GM19463 (cell line): ENCODE results near the gene SMAD2.
"Not testable (repeated sequence)": the region's sequence is repeated elsewhere in the genome, so short reads cannot be mapped to it uniquely, and the experiment has no call there.

Experiments used
- ATAC-seq: cut with Tn5 transposase; IDR thresholded peaks from one replicate; pipeline ENCODE4 v1.9.1; 2021; ENCODE audit warnings: mild to moderate bottlenecking, moderate library complexity; ENCODE audit not compliant: unreplicated experiment

Gene SMAD2

GRCh38 chr18:47799376-47799775, 131.1 kb downstream of the SMAD2 start:
- no peak for ATAC-seq

- ATAC-seq, result no peak
Observed at GRCh38 chr18:47798366-47798765, 132.1 kb downstream of the SMAD2 start.

- no peak for ATAC-seq
Observed at GRCh38 chr18:47797126-47797525, 133.3 kb downstream of the SMAD2 start.

DNA sequence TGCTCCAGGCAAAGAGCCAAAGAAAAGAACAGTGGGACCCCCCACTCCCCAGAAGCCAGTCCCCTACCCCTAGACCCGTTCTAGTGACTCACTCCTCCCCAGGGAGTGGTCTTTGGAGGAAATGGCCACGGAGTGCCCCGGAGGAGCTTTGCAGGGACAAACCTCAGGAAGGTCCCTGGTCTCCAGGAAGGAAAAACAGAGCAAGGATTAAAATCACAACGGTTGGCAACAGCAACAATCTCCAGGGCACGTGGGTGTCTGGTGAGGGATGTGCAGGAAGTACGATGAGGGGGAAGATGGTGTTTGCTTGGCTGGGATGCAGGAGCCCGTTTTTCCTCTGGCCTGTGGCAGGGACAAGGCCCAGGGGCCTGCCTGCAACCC, 135.0 kb downstream of the SMAD2 start:
- no peak for ATAC-seq

DNA sequence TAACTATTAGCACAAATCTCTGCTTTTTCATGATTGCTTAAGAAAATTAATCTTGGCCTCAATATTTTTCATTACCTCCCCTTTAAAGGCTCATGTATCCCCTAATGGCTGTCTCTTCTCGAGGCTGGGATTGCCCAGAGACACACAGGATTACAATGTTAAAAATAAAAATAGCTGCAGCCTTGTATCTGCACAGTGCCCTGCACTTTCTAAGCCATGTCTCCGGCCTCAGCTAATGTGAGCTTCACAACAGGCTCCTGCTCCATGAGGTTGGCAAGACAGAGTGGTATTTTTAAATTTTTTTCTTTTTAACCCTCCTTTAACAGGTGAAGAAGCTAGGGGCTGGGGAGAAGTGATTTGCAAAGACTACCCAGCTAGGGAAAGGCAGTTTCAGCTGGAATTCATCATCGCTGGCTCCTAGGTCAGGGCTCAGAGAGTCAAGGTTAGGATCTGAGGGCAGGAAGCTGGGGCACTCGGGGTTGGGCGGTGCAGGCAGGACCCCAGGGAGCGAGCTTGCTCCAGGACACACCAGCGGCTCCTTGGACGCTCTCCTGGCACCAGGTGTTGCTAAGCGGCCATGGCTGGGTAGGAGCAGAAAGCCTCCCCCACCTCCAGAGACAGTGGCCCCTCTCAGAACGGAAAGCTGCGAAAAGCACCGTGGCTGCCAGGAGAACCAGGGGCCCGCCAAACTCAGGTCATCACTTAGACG, 135.6 kb downstream of the SMAD2 start:
- ATAC-seq, result no peak

GRCh38 chr18:47793609-47794008, 136.8 kb downstream of the SMAD2 start:
- ATAC-seq, result no peak

- ATAC-seq, result no peak
Observed at GRCh38 chr18:47791461-47791985, 138.9 kb downstream of the SMAD2 start.

DNA sequence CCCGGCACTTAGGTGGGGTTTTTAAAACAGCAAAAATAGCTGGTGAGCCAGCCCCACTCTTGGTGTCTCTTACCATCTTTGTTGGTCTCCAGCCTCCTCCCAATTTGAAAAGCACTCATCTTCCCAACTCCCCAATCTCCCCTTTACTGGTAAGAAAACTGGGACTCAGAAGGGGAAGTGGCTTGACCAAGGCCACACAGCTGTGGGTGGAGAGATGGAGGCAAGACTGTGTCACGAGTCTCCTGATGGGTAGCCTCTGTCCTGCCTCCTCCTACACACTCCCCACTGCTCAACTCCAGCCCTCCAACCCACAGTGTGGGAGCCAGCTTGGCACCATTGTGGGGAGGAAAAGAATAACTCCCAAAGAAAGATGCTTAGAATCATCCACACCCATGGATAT, 140.4 kb downstream of the SMAD2 start:
- no peak for ATAC-seq

GRCh38 chr18:47788621-47789020, 141.8 kb downstream of the SMAD2 start:
- ATAC-seq, result no peak

- ATAC-seq, result no peak
Observed at GRCh38 chr18:47781561-47781960, 148.9 kb downstream of the SMAD2 start.

DNA sequence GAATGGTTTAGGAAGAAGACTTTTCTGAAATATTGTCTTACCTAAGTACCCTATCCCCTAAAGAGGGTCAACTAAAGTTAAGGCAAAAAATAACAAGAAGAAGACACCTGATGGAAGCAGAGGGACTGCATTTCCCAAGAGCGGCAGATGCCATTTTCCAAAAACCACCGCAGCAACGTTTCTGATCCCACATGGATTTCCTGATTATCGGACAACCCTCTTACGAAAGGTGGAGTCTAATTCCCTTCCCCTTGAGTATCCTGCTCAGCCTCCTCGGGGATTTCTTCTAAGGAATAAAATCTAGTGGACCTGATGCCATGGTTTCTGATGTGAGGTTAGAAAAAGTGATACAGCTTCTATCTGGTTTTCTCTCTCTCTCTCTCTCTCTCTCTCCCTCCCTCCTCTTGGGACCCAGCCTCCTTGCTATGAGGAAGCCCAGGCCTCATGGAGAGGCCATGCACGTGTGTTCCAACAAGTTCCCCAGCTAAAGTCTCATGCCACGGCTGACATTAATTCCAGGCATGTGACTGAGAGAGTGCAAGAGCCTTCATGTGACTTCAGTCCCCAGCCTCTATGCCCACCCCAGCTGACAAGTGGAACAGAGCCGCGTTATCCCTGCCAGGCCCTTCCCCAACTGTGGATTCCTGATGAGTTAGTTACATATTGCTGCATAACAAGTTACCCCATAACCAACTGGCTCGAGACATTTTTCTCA, 150.3 kb downstream of the SMAD2 start:
- no peak for ATAC-seq

DNA sequence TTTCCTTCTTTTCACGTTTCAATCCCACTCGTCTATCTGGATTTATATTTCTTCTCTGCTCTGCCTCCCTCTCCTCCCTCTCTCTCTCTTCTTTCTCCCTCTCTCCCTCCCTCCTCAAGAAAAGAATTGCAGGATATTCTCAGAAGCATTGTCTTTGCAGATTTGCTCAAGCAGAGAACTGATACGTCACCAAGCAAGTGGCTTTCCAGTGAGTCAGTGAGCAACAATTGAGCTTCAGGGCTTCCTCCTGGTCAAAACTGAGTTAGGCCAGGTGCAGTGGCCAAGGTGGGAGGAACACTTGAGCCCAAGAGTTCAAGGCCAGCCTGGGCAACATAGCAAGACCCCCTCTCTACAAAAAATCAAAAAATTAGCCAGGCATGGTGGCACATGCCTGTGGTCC, 151.1 kb downstream of the SMAD2 start:
- no peak for ATAC-seq

DNA sequence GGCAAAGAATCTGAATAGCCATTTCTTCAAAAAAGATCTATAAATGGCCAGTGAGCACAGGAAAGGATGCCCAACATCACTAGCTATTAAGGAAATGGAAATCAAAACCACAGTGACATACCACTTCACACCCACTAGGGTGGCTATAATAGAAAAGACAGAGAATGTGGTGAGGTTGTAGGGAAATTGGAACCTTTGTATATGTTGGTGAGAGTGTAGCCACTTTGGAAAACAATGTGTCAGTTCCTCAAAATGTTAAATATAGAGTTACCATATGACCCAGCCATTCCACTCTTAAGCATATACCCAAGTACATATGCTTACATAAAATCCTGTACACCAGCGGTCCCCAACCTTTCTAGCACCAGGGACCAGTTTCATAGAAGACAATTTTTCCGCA, 152.8 kb downstream of the SMAD2 start:
- no peak for ATAC-seq

DNA sequence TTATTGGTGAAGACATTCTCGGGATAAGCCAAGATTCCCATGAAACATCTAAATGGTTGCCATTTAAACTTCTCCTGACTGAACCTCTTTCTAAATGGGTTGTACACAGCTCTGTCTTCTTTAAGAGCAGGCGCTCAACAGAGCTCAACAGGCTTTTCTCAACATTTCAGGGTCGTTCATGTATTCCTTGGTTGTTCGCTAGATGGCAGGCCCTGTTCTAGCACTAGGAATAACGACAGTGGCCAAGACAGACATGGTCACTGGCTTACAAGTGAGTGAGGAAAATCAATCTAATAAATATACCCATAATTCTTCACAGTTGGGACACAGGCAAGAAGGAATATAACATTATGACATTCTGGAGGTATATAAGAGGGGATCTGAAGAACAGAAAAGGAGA, 154.5 kb downstream of the SMAD2 start:
- no peak for ATAC-seq

GRCh38 chr18:47773931-47774330, 156.5 kb downstream of the SMAD2 start:
- no peak for ATAC-seq

- ATAC-seq, result peak; percentile 53
Observed at GRCh38 chr18:47772374-47773248, 157.8 kb downstream of the SMAD2 start.

DNA sequence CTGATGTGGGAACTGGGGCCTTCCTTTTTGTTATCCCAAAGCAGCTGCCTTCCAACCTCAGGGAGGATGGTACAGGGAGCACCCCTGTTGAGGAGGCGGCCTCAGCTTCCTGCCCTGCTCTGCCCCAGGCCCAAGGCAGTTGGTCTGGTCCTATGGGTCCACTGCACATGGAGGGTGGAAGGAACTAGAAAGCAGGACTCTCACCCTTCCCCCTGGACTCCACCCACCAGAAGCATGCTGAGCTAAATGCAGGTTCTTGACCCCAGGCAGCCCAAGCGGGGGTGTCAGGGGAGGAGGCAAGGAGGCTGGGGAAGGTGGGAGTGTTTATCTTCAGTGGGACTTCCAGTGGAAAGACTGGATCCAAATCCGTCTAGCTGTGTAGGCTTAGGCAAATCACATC, 158.5 kb downstream of the SMAD2 start:
- no peak for ATAC-seq

DNA sequence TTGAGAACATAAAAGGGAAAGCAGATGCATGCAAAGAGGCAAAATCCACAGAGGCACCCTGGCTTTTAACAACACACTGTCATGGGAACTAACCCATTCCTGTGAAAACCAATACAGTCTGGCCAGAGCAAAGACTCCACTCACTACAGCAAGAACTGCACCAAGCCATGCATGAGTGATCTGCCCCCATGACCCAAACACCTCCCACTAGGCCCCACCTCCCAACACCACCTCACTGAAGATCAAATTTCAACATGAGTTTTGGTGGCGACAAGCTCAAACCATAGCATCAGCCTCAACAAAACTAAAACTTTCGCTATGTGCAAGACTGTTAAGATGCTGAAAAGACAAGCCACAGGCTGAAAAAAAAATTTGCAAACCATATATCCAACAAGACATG, 162.8 kb downstream of the SMAD2 start:
- ATAC-seq, result no peak

- not testable (repeated sequence) for ATAC-seq
Observed at GRCh38 chr18:47767198-47767597, 163.3 kb downstream of the SMAD2 start.
